AG09319 (cell line): ENCODE measurements around the gene PRDM10.

Experiments
- DNase-seq: peaks from one replicate; pipeline ENCODE4 v3.0.0-alpha.2; 2010; ENCODE audit warnings: low read depth; ENCODE audit errors: extremely low read depth
- TF ChIP-seq, protein P1 (sequence below): IDR thresholded peaks from 2 replicates; pipeline ENCODE4 v1.5.1; 2011; ENCODE audit warnings: low read depth, mild to moderate bottlenecking, inconsistent platforms, low read length, moderate library complexity

The PRDM10 gene

DNA sequence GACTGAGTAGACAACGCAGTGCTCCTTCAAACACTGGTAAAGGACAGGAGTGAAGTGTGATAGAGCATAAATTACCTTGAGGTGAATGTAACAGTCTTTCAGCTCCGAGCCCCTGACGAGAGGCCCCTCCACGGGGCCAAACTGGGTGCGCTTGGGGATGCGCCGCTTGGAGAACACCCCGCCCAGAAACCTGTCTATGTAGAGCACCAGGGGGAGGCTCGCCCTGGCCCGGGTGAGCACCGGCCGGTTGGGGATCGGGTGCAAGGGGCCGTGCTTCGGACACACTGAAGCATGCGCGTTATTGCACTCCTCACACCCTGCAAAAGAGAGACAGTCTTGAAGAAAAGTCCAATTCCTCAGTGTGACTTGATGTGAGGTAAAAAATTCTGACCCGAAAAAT, 57.9 kb downstream of the PRDM10 start:
- TF ChIP-seq, protein P1, sequence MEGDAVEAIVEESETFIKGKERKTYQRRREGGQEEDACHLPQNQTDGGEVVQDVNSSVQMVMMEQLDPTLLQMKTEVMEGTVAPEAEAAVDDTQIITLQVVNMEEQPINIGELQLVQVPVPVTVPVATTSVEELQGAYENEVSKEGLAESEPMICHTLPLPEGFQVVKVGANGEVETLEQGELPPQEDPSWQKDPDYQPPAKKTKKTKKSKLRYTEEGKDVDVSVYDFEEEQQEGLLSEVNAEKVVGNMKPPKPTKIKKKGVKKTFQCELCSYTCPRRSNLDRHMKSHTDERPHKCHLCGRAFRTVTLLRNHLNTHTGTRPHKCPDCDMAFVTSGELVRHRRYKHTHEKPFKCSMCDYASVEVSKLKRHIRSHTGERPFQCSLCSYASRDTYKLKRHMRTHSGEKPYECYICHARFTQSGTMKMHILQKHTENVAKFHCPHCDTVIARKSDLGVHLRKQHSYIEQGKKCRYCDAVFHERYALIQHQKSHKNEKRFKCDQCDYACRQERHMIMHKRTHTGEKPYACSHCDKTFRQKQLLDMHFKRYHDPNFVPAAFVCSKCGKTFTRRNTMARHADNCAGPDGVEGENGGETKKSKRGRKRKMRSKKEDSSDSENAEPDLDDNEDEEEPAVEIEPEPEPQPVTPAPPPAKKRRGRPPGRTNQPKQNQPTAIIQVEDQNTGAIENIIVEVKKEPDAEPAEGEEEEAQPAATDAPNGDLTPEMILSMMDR: no peak
- no peak for DNase-seq

DNA sequence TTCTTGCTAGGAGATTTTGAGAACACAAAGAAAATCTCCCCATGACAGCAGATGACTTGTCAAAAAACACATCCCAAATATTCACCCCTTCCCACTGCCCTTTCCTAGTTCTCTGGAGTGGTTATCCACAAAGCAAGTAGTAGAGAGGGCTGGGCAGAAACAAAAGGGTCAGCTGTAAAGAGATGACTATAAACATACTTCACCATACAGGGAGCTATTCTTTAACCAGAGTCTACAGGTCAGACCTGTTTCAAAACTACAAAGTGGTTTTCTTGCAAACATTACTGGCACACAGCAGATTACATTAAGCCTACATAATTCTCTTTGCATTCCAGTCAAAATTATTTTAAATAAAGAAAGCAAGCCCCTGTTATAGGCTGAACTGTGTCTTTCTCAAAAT, 59.6 kb downstream of the PRDM10 start:
- TF ChIP-seq, protein P1: no peak
- DNase-seq: no peak

DNA sequence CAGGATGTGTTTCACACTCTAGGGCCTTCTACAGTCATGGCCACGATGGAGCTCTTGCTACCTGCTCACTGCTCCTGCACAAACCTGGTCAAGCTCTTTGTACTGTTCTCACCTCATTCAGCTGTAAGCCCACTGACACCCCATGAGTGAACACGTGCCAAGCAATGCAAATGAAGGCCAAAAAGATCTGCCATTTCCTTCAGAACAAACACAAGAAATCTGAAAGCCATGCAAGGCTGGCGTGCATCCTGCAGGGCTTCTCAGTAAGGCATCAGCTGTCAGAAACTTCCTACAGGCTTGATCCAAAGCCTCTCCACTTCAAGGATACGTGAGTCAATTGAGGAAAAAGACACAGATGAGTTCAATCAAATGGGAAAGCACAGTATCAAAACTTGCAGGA, 63.1 kb downstream of the PRDM10 start:
- TF ChIP-seq, protein P1: no peak
- DNase-seq: no peak

DNA sequence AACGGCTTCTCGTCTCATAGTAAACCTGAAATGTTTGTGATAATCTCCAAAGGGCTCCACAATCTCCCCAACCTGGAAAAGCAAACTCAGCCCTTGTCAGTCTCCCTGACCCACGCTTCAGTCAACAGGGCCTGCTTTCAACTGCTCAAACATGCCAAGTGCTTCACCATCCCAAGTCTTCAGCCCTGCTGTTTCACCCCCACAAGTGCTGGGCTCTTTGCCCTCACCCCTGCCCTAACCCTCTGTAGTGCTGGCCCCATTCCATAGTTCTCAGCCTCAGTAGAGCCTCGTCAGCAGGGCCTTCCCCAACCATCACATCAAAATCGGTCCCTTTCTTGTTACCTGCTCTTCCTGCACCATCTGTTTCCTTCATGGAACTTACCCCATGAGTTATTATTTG, 63.9 kb downstream of the PRDM10 start:
- no peak for DNase-seq
- TF ChIP-seq, protein P1: no peak

DNA sequence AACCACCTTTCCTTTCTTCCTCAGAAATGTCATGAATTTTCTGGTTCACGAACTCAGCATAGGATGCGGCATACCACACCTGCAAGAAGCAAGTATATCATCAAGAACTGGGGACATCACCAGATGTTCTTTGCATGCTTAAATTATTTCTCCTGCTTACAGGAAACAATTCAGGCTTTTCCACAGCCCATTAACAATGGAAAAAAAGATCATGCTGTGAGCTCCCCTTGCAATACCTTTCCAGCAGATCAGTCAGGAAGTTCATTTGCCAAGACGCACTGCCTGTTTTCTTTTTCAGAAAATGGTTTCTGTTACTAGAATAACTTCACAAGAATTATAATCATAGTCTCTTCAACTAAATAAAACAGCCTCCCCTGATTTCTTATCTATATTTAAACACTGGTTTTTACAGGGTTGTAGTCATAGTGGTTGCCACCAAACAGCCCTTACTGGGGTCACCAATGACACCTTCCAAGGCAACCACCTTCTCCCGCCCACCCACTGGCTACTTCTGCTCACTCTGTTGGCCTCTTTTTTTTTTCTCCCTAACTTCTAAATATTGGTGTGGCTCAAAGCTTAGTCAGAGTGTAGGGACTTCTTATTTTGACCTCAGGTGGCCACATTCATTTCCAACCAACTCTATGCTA, 64.9 kb downstream of the PRDM10 start:
- TF ChIP-seq, protein P1: no peak
- DNase-seq: no peak

DNA sequence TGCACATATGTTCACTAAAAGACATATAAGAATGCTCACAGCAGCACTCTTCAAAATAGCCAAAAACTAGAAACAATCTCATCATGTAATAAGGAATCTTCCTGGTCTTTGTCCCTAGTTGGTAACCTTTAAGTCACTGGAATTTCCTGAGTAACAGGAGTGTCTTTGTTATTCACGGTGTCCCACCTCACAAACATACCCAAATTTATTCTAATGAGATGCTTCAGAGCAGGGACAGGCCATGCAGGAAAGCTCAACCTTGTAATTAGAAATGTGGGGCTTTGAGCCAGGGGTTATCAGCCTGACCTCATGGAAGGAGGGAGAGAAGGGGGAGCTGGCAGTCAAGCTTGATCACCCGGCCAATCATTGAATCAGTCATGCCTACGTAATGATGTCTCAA, 66.9 kb downstream of the PRDM10 start:
- TF ChIP-seq, protein P1: no peak
- no peak for DNase-seq

DNA sequence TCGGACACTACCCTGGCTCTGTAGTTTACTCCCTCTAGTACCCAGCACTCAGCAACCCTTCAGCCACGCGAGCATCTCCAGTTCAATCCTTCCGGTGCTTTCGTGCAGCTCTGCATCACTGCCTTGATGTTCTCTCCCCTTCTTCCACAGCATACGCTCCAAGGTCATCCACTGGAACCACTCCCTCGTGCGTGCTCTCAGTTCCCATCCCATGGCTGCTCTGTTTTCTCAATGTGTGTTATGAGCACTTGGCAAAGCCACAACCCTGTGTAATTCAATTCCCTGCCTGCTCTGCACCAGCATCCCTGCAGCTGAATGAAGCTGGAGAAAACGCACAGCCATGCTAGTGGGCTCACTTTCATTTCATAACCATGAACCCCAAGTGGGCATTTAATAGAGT, 68.7 kb downstream of the PRDM10 start:
- TF ChIP-seq, protein P1: no peak

More for the DNA sequence above, 68.7 kb downstream of the PRDM10 start:
- no peak for DNase-seq
